Measurements from ENCODE around the gene ADAMTS2. TPM values are rescaled to one million over a fixed set of nuclear protein-coding genes. Genes with fewer than 3 reads are reported as not detected.

Gene ADAMTS2
- total and polyA plus RNA-seq, 4 donors: 4.8 to 49.8 (median 32.0) TPM

DNA sequence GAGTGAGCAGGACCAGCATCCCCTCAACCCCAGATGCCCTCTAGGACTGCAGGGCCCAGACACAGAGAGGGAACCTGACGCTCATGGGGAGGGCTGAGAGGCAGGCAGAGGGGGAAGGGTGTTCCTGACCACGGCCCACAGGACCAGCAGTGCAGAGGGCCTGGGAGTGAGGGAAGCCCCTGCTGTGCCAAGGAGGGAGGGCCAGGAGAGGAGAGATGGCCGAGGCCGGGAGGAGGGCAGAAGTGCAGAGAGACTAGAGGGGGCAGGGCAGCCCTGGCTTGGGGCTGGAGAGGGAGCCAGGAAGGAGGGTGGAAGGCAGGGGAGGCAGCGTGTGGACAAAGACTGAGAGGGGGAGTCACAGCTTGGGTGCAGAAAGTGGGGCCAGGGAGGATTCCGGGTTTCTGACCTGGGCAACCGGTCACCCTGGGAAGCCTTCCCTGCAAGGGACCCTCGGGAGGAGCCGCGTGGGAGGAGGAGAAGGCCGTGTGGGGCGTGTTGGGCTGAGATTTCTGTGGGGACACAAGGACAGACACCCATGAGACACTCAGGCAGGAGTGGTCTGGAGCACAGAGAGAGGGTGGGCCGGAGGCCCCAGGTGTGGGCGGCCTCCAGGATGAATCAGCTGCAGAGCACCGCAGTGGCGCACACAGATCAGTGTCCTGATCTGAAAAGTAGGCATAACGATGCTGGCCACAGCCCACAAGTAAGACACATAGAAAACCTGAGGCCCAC is 117.5 kb downstream of the ADAMTS2 start:
- no peak overlapping the region for H3K4me3 ChIP-seq (ENCODE audit: low read length in 2 of 2)
- no peaks in the 10 kb centered on the region for H3K27me3 ChIP-seq (ENCODE audit: control insufficient read depth in 1 of 2, insufficient read depth in 2 of 2, low read length in 1 of 2)
- DNase-seq (peak in 1 of 2 donors; percentile 72), ATAC-seq (ENCODE audit: low FRiP score) (peak; percentile 45)
- WGBS, 2 donors: 75 to 77% methylated on average over 17 of the region's 17 CpGs
- H3K36me3 ChIP-seq (ENCODE audit: control insufficient read depth in 1 of 2, insufficient read depth in 2 of 2, low read length in 1 of 2): no peaks in the 10 kb centered on the region
- H3K9me3 ChIP-seq (ENCODE audit: control insufficient read depth, low read length): no peaks in the 10 kb centered on the region
- intact Hi-C loops (cut with DNase I): no loop called here
- no peaks in the 10 kb centered on the region for H3K4me1 ChIP-seq (ENCODE audit: control insufficient read depth in 1 of 2, insufficient read depth in 2 of 2, low read length in 2 of 2)
- H3K27ac ChIP-seq (ENCODE audit: low read depth in 1 of 2, low read length in 2 of 2): no peak overlapping the region

GRCh38 chr5:179227229-179227579 is 118.1 kb downstream of the ADAMTS2 start:
- intact Hi-C loops (cut with DNase I): no loop called here
- Histone ChIP-seq H3K4me3 (ENCODE audit: low read length in 2 of 2) (no peak overlapping the region), H3K9me3 (ENCODE audit: control insufficient read depth, low read length) (no peaks in the 10 kb centered on the region), H3K27me3 (ENCODE audit: control insufficient read depth in 1 of 2, insufficient read depth in 2 of 2, low read length in 1 of 2) (no peaks in the 10 kb centered on the region), H3K4me1 (ENCODE audit: control insufficient read depth in 1 of 2, insufficient read depth in 2 of 2, low read length in 2 of 2) (no peaks in the 10 kb centered on the region), H3K36me3 (ENCODE audit: control insufficient read depth in 1 of 2, insufficient read depth in 2 of 2, low read length in 1 of 2) (no peaks in the 10 kb centered on the region), H3K27ac (ENCODE audit: low read depth in 1 of 2, low read length in 2 of 2) (no peak overlapping the region)
- ATAC-seq (ENCODE audit: low FRiP score): no peak
- 61 to 66% methylated on average over 4 of the region's 4 CpGs for WGBS, 2 donors
- peak in 1 of 2 donors; percentile 52 for DNase-seq

GRCh38 chr5:179226696-179227095 is 118.6 kb downstream of the ADAMTS2 start:
- 73 to 78% methylated on average over 8 of the region's 8 CpGs for WGBS, 2 donors
- Histone ChIP-seq H3K9me3 (ENCODE audit: control insufficient read depth, low read length) (no peaks in the 10 kb centered on the region), H3K27me3 (ENCODE audit: control insufficient read depth in 1 of 2, insufficient read depth in 2 of 2, low read length in 1 of 2) (no peaks in the 10 kb centered on the region), H3K4me3 (ENCODE audit: low read length in 2 of 2) (no peak overlapping the region), H3K27ac (ENCODE audit: low read depth in 1 of 2, low read length in 2 of 2) (no peak overlapping the region), H3K36me3 (ENCODE audit: control insufficient read depth in 1 of 2, insufficient read depth in 2 of 2, low read length in 1 of 2) (no peaks in the 10 kb centered on the region), H3K4me1 (ENCODE audit: control insufficient read depth in 1 of 2, insufficient read depth in 2 of 2, low read length in 2 of 2) (no peaks in the 10 kb centered on the region)
- intact Hi-C loops (cut with DNase I): no loop called here
- ATAC-seq (ENCODE audit: low FRiP score) (no peak), DNase-seq (no peak)

DNA sequence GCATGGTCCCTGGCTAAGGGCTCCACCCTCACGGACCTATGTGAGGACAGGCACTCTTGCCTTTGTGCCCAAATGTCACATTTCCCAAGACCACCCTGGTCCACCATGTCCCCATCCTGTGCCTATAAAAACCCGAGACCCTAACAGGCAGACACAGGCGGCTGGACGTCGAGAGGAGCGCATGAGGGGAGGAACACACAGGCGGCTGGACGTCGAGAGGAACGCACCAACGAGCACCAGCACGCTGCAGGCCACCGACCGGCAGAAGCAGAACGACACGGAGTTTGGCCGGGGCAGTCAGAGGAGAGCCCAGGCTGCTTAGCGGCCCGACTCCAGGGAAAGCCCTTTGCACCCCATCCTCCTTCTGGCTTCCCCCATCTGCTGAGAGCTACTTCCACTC is 119.9 kb downstream of the ADAMTS2 start:
- no peaks in the 10 kb centered on the region for H3K4me1 ChIP-seq (ENCODE audit: control insufficient read depth in 1 of 2, insufficient read depth in 2 of 2, low read length in 2 of 2)
- DNase-seq (peak in 1 of 2 donors; percentile 64), ATAC-seq (ENCODE audit: low FRiP score) (no peak)
- 96 to 97% methylated on average over 19 of the region's 19 CpGs for WGBS, 2 donors
- no peaks in the 10 kb centered on the region for H3K9me3 ChIP-seq (ENCODE audit: control insufficient read depth, low read length)
- H3K27ac ChIP-seq (ENCODE audit: low read depth in 1 of 2, low read length in 2 of 2): no peak overlapping the region
- H3K36me3 ChIP-seq (ENCODE audit: control insufficient read depth in 1 of 2, insufficient read depth in 2 of 2, low read length in 1 of 2): no peaks in the 10 kb centered on the region
- H3K27me3 ChIP-seq (ENCODE audit: control insufficient read depth in 1 of 2, insufficient read depth in 2 of 2, low read length in 1 of 2): no peaks in the 10 kb centered on the region
- intact Hi-C loops (cut with DNase I): no loop called here
- H3K4me3 ChIP-seq (ENCODE audit: low read length in 2 of 2): no peak overlapping the region

DNA sequence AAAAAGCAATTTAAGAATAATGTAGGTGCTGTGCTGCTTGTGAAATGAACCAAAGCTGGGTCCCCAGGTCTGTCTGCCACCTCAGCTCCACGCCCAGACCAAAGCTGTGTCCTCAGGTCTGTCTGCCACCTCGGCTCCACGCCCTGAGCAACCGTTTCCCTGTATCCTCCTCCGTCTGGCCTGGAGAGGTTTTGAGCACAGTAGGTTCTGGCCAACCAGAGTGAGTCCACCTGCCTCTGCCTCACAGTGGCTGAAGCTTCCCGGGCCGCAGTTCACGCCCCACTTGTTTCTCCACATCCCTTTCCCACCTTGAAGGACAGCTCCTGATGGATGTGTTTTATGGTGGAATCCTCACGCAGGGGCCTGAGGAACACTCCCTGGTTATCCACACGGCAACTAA is 120.5 kb downstream of the ADAMTS2 start:
- DNase-seq: no peak
- H3K27ac ChIP-seq (ENCODE audit: low read depth in 1 of 2, low read length in 2 of 2): no peak overlapping the region
- no peaks in the 10 kb centered on the region for H3K36me3 ChIP-seq (ENCODE audit: control insufficient read depth in 1 of 2, insufficient read depth in 2 of 2, low read length in 1 of 2)
- intact Hi-C loops (cut with DNase I): no loop called here
- ATAC-seq (ENCODE audit: low FRiP score): no peak
- H3K4me1 ChIP-seq (ENCODE audit: control insufficient read depth in 1 of 2, insufficient read depth in 2 of 2, low read length in 2 of 2): no peaks in the 10 kb centered on the region
- H3K27me3 ChIP-seq (ENCODE audit: control insufficient read depth in 1 of 2, insufficient read depth in 2 of 2, low read length in 1 of 2): no peaks in the 10 kb centered on the region
- 97% methylated on average over 10 of the region's 10 CpGs for WGBS, 2 donors
- H3K9me3 ChIP-seq (ENCODE audit: control insufficient read depth, low read length): no peaks in the 10 kb centered on the region
- H3K4me3 ChIP-seq (ENCODE audit: low read length in 2 of 2): no peak overlapping the region

- H3K27me3 ChIP-seq (ENCODE audit: control insufficient read depth in 1 of 2, insufficient read depth in 2 of 2, low read length in 1 of 2): no peaks in the 10 kb centered on the region
- H3K4me1 ChIP-seq (ENCODE audit: control insufficient read depth in 1 of 2, insufficient read depth in 2 of 2, low read length in 2 of 2): no peaks in the 10 kb centered on the region
- intact Hi-C loops (cut with DNase I): no loop called here
- H3K27ac ChIP-seq (ENCODE audit: low read depth in 1 of 2, low read length in 2 of 2): no peak overlapping the region
- no peaks in the 10 kb centered on the region for H3K36me3 ChIP-seq (ENCODE audit: control insufficient read depth in 1 of 2, insufficient read depth in 2 of 2, low read length in 1 of 2)
- ATAC-seq (ENCODE audit: low FRiP score) (no peak), DNase-seq (no peak)
- no peaks in the 10 kb centered on the region for H3K9me3 ChIP-seq (ENCODE audit: control insufficient read depth, low read length)
- no peak overlapping the region for H3K4me3 ChIP-seq (ENCODE audit: low read length in 2 of 2)
- WGBS, 2 donors: 97% methylated on average over 25 of the region's 25 CpGs
Measured at GRCh38 chr5:179223961-179224360, 121.3 kb downstream of the ADAMTS2 start.

- DNase-seq: no peak
- Histone ChIP-seq H3K27ac (ENCODE audit: low read depth in 1 of 2, low read length in 2 of 2) (no peak overlapping the region), H3K27me3 (ENCODE audit: control insufficient read depth in 1 of 2, insufficient read depth in 2 of 2, low read length in 1 of 2) (no peaks in the 10 kb centered on the region), H3K4me3 (ENCODE audit: low read length in 2 of 2) (no peak overlapping the region), H3K4me1 (ENCODE audit: control insufficient read depth in 1 of 2, insufficient read depth in 2 of 2, low read length in 2 of 2) (no peaks in the 10 kb centered on the region), H3K9me3 (ENCODE audit: control insufficient read depth, low read length) (no peaks in the 10 kb centered on the region), H3K36me3 (ENCODE audit: control insufficient read depth in 1 of 2, insufficient read depth in 2 of 2, low read length in 1 of 2) (no peaks in the 10 kb centered on the region)
- ATAC-seq (ENCODE audit: low FRiP score): no peak
- WGBS, 2 donors: 82 to 85% methylated on average over 14 of the region's 14 CpGs
- intact Hi-C loops (cut with DNase I): no loop called here
Measured at GRCh38 chr5:179223528-179223927, 121.7 kb downstream of the ADAMTS2 start.

DNA sequence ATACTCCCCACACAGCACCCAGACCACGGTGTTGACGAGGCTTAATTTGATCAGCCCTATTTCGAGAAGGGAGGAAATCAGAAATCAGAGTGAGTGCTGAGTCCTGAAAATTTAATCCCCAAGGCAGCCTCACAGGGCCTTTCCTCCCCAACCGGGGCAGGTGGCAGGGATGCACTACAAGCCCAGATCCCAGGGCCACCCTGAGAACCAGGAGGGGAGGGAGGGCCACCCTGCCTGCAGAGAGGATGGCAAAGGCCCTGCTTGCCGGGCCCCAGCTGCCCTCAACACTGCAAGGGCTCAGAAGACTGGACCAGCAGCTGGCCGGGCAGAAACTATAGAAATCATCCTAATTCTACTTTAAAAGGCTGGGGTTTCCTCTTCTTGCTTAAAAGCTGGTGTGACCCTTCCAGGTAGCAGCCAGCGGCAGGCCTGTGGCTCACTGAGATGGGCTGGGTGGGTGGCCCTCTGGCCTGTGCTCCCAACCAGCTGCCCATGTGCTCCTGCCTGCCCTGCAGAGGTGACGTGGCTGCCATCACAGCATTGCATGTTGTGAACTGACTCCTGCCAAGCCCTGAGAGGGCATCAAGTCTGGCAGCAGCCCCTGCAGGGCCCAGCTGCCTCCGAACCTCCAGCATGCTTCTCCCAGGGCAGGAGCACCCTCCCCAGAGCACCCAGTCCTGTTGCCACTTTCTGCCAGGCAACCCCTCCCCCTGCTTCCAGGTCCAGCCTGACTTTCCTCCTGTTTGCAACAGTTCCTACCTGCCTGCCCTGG is 122.8 kb downstream of the ADAMTS2 start:
- H3K27me3 ChIP-seq (ENCODE audit: control insufficient read depth in 1 of 2, insufficient read depth in 2 of 2, low read length in 1 of 2): no peaks in the 10 kb centered on the region
- H3K27ac ChIP-seq (ENCODE audit: low read depth in 1 of 2, low read length in 2 of 2): no peak overlapping the region
- DNase-seq (peak in 1 of 2 donors; percentile 22), ATAC-seq (ENCODE audit: low FRiP score) (no peak)
- H3K4me1 ChIP-seq (ENCODE audit: control insufficient read depth in 1 of 2, insufficient read depth in 2 of 2, low read length in 2 of 2): no peaks in the 10 kb centered on the region
- no peaks in the 10 kb centered on the region for H3K9me3 ChIP-seq (ENCODE audit: control insufficient read depth, low read length)
- H3K4me3 ChIP-seq (ENCODE audit: low read length in 2 of 2): no peak overlapping the region
- H3K36me3 ChIP-seq (ENCODE audit: control insufficient read depth in 1 of 2, insufficient read depth in 2 of 2, low read length in 1 of 2): no peaks in the 10 kb centered on the region
- intact Hi-C loops (cut with DNase I): no loop called here
- WGBS, 2 donors: 84 to 85% methylated on average over 9 of the region's 9 CpGs

- 87 to 91% methylated on average over 6 of the region's 6 CpGs for WGBS, 2 donors
- intact Hi-C loops (cut with DNase I): no loop called here
- no peak overlapping the region for H3K4me3 ChIP-seq (ENCODE audit: low read length in 2 of 2)
- H3K4me1 ChIP-seq (ENCODE audit: control insufficient read depth in 1 of 2, insufficient read depth in 2 of 2, low read length in 2 of 2): no peaks in the 10 kb centered on the region
- no peaks in the 10 kb centered on the region for H3K36me3 ChIP-seq (ENCODE audit: control insufficient read depth in 1 of 2, insufficient read depth in 2 of 2, low read length in 1 of 2)
- peak in 1 of 2 donors; percentile 36 for DNase-seq
- no peaks in the 10 kb centered on the region for H3K27me3 ChIP-seq (ENCODE audit: control insufficient read depth in 1 of 2, insufficient read depth in 2 of 2, low read length in 1 of 2)
- no peak overlapping the region for H3K27ac ChIP-seq (ENCODE audit: low read depth in 1 of 2, low read length in 2 of 2)
- no peaks in the 10 kb centered on the region for H3K9me3 ChIP-seq (ENCODE audit: control insufficient read depth, low read length)
- ATAC-seq (ENCODE audit: low FRiP score): no peak
Measured at GRCh38 chr5:179221877-179222220, 123.4 kb downstream of the ADAMTS2 start.
